GM21723 (cell line): ENCODE results near the gene BMPR1B.

Source experiments
- ATAC-seq: cut with Tn5 transposase; IDR thresholded peaks from one replicate; pipeline ENCODE4 v1.9.1; 2021; ENCODE audit warnings: mild to moderate bottlenecking, moderate library complexity; ENCODE audit not compliant: unreplicated experiment

Gene BMPR1B

DNA sequence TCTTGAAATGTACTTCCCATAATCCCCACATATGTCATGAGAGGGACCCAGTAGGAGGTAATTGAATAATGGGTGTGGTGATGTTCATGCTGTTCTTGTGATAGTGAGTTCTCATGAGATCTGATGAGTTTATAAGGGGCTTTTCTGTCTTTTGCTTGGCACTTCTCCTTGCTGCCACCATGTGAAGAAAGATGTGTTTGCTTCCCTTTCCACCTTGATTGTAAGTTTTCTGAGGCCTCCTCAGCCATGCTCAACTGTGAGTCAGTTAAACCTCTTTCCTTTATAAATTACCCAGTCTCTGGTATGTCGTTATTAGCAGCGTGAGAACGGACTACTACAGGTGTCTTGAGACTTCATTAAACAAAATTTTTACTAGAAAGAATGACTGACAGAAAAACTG lies 323.2 kb downstream of the BMPR1B start:
- ATAC-seq: no peak

GRCh38 chr4:95084584-95084983 lies 326.8 kb downstream of the BMPR1B start:
- no peak for ATAC-seq

- ATAC-seq: no peak
Measured at GRCh38 chr4:95085124-95085833, 327.5 kb downstream of the BMPR1B start.

GRCh38 chr4:95086551-95086950 lies 328.8 kb downstream of the BMPR1B start:
- ATAC-seq: no peak

DNA sequence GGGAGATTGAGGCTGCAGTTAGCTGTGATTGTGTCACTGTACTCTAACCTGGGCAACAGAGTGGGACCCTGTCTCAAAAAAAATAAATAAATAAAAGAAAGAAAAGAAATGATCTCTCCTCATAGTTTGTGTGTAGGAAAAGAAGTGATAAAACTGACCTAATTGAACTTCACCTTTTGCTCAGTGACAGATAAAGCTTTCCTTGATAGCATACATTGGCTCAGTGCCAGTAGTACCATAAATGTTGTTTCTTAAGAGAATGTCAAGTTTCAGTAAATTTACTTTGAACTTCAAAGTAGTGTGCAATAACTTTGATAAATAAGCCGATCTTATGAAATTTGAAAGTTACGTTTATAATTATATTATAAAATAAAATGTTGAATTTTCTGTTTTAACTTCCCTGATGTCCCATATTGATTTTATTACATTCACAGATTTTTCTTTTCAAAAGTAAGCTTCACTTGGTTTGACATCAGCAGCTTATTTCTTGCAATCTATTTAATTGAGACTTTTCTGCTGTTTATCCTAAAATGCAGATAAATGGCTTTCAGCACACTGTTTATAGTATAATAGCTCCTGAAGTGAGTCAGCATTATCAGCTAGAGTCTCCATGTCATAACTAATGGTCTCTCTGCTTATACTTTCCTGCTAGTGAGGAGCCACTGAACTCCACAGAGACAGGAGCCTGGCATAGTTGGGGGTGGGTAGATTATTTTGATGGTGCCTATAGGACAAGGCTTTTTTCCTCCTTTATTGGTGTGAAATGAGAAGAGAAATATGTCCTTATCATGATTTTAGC lies 330.1 kb downstream of the BMPR1B start:
- no peak for ATAC-seq

DNA sequence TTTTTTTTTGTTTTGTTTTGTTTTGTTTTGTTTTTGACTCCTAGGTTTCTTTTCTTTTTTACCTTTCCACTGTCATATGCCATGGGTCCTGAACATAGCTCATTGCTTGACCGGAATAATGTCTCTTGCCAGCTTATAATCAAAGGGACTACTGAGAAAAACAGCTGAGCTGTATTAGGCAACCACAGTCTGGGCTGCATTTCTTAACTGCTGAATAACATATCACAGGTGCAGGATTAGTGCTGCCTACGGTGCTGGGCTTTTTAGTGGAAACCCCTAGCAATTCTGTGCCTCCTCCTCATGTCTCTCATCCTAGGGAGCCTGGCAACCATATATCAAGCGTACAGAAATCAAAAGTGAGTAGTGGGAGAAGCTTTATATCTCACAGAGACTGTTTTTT lies 333.5 kb downstream of the BMPR1B start:
- no peak for ATAC-seq

GRCh38 chr4:95092766-95093165 lies 335.0 kb downstream of the BMPR1B start:
- ATAC-seq: no peak

GRCh38 chr4:95093460-95093859 lies 335.7 kb downstream of the BMPR1B start:
- ATAC-seq: no peak

GRCh38 chr4:95093936-95094929 lies 336.5 kb downstream of the BMPR1B start:
- no peak for ATAC-seq

DNA sequence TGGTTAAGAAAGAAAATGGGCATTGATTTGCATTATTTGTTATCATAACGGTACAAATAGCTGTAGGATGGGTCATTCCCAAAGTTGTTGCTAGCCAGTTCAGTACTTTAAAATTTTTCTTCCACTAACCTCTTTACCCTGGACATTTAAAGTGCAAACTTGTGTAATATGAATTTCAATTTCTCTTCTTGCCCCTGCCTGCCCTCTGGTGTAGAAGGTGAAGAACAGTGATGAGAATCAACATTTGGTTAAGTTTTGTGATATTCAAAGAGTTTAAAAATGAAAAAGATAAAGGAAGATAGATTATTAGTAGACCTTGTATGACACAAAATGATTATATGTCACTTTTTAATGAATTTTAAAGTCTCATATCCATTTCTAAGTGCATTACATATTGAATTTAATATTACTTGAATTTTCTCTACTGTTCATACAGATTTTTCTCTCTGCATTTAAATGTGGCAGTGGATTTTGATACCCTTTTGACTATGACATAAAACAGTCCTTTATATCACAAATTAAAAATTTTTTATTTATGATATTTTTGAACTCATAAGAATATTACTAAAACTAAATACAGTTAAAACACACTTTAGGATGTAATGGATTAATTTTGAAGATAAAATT lies 337.7 kb downstream of the BMPR1B start:
- no peak for ATAC-seq

- no peak for ATAC-seq
Measured at GRCh38 chr4:95102162-95102790, 344.5 kb downstream of the BMPR1B start.

DNA sequence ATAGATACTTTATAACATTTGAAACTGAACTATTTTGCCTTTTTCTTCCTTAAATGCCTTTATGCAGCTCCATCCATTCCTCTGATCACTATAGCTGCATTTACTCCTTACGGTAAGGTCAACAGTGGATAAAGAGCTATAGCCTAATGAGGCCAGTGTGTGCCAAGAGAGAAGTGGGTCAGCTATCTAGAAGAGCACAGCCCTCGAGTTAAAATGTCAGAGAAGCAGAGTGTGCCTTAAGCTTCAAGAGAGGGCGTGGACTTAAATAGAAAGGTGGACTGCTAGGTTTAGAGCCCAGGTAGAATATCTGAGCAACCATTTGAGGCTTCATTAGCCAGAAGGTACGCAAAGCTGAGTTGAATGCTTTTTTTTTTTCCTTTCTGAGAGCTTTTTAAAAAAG lies 347.4 kb downstream of the BMPR1B start:
- ATAC-seq: no peak

GRCh38 chr4:95105983-95106382 lies 348.2 kb downstream of the BMPR1B start:
- no peak for ATAC-seq

DNA sequence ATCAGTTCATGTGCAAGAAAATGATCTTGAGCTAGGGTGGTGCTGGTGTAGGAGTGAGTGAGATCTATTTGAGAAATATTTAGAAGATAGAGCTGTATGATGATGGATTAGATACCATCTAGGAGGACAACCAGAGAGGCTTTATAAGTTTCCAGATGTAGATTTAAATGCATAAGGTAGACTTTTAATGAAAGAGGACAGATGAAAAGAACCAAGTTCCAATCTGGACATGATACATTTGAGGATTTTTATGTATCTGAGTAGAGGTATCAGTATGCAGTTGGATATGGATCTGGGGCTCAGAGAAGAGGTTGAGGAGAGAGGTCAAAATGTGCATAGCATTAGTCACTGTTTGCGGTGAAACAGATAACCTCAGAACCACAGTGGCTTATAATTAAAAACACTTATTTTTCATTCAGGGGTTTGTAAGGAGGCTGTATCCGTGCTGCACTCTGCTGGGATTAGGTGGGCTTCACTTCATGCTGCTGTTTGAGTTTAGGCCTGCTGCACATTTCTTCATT lies 348.7 kb downstream of the BMPR1B start:
- ATAC-seq: no peak

DNA sequence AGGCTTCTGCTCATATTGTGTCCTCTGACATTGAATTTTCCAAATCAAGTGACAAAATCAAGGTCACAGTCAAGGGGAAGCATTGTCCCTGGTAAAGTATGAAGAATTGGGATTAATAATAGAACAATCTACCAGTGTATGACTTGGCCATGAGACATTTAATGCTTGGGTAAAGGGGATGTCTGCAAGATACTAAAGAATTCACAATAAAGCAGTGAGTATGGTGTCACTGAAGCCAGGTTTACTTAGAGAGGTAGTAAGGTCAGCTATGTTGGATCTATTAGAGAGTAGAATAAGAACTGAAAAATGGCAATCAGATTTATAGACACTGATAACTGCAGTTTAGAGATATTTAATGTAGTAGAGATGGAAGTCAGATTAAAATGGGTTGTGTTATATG lies 349.2 kb downstream of the BMPR1B start:
- ATAC-seq: no peak

GRCh38 chr4:95107635-95108034 lies 349.9 kb downstream of the BMPR1B start:
- ATAC-seq: no peak

GRCh38 chr4:95108883-95109421 lies 351.2 kb downstream of the BMPR1B start:
- no peak for ATAC-seq

DNA sequence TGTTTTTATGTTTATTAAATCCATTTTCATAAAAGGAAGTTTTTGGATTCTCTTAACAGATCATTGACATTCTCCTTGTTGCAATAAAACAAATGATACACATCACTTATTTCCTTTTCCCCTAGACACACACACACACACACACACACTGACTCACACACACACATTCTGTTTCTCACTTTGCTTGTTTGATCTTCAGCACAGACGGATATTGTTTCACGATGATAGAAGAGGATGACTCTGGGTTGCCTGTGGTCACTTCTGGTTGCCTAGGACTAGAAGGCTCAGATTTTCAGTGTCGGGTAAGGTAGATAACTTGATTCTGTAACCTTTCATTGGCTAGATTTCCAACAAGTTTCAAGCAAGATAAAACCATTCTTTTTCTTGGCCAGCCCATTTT lies 356.8 kb downstream of the BMPR1B start:
- ATAC-seq: no peak

- ATAC-seq: no peak
Measured at GRCh38 chr4:95118497-95118896, 360.7 kb downstream of the BMPR1B start.

- ATAC-seq: no peak
Measured at GRCh38 chr4:95120456-95120855, 362.7 kb downstream of the BMPR1B start.
